ENCODE measurements around the gene FAM200B. TPM values are rescaled to one million over a fixed set of nuclear protein-coding genes. Genes with fewer than 3 reads are reported as not detected.

FAM200B gene
- polyA plus RNA-seq, 1 of the 3 experiments (the other 2 are of a cell fraction): 46.3 TPM

DNA sequence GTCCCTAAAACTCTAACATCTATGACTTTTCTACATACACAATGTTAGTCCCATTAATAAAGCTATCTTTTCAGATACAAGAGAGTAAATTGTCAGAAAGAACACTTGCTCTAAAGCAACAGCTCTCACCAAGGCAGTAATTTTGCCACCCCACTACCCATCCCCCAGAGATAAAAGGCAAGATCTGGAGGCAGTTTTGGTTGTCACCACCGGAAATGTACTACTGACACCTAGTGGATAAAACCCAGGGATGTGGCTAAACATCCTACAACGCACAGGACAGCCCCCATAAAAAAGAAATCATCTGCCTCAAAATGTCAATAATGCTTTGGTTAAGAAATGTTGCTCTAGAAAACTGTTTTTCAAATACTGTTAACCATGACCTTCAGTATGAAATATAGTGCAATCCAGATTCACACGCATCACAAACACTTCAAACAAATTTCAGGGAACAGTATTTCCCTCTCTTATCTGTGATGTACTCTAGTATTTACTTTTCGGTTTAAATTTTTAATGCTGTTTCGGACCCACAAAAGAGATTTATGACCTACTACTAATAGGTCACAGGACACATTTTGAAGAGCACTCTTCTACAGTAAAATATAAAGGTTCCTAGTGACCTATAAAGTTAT, 31.6 kb upstream of the FAM200B start:
- H3K9ac ChIP-seq: no peak overlapping the region
- H3F3A ChIP-seq (replicated peaks; ENCODE audit: insufficient read depth): peaks cover 19% of the 10 kb centered on the region
- peak overlapping the region in 1 of 2 experiments; percentile 24; a peak in 1 of 4 replicates for H3K4me3 ChIP-seq (ENCODE audit: low read depth in 2 of 2, low read length in 1 of 2)
- peak; percentile 48; the same call in 1 of the 2 replicates for TF ChIP-seq SMC3 (IDR thresholded peaks at IDR 0.05; ENCODE audit: low read depth, low read length)
- no peak for TF ChIP-seq JUND (IDR thresholded peaks at IDR 0.05)
- peak; percentile 81 for TF ChIP-seq CHD2 (IDR thresholded peaks at IDR 0.05; ENCODE audit: low read length, partially characterized antibody)
- peak; percentile 81 for TF ChIP-seq RAD21 (IDR thresholded peaks at IDR 0.05; ENCODE audit: low read length)
- TF ChIP-seq, protein P1, sequence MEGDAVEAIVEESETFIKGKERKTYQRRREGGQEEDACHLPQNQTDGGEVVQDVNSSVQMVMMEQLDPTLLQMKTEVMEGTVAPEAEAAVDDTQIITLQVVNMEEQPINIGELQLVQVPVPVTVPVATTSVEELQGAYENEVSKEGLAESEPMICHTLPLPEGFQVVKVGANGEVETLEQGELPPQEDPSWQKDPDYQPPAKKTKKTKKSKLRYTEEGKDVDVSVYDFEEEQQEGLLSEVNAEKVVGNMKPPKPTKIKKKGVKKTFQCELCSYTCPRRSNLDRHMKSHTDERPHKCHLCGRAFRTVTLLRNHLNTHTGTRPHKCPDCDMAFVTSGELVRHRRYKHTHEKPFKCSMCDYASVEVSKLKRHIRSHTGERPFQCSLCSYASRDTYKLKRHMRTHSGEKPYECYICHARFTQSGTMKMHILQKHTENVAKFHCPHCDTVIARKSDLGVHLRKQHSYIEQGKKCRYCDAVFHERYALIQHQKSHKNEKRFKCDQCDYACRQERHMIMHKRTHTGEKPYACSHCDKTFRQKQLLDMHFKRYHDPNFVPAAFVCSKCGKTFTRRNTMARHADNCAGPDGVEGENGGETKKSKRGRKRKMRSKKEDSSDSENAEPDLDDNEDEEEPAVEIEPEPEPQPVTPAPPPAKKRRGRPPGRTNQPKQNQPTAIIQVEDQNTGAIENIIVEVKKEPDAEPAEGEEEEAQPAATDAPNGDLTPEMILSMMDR (IDR thresholded peaks at IDR 0.05): peak; percentile 72
- TF ChIP-seq GABPA (IDR thresholded peaks at IDR 0.05; ENCODE audit: low read depth): peak; percentile 25; the same call in 1 of the 2 replicates
- TF ChIP-seq RFX5 (IDR thresholded peaks at IDR 0.05; ENCODE audit: low read length): peak; percentile 31; the same call in 1 of the 2 replicates
- peak; percentile 38; the same call in 1 of the 2 replicates for TF ChIP-seq MXI1 (IDR thresholded peaks at IDR 0.05; ENCODE audit: low read depth, low read length)
- peak; percentile 68 for TF ChIP-seq GATA2 (CRISPR knock-in tag; IDR thresholded peaks at IDR 0.05)
- no peak for TF ChIP-seq RXRA (IDR thresholded peaks at IDR 0.05; ENCODE audit: borderline replicate concordance, low read depth)
- H2AFZ ChIP-seq (ENCODE audit: low read depth): no peak overlapping the region
- H3K27ac ChIP-seq (ENCODE audit: low read depth in 2 of 2, low read length in 1 of 2): peak overlapping the region in 1 of 2 experiments; percentile 43; a peak in 1 of 4 replicates
- H3K27me3 ChIP-seq (ENCODE audit: insufficient read depth): no peaks in the 10 kb centered on the region
- ChIA-PET CTCF (interaction anchor here (0.6 to 1.1 kb wide), 12 partner anchors 8 to 413 kb away, joined by 3 to 8 read pairs (median 4); no protein-coding TSS in a partner anchor), POLR2A (interaction anchor here (0.6 kb wide), 1 partner anchor 171 kb away, joined by 3 read pairs; no protein-coding TSS in a partner anchor)
- H3K79me2 ChIP-seq (ENCODE audit: insufficient read depth): peaks cover 97% of the 10 kb centered on the region
- peaks cover 11 to 22% of the 10 kb centered on the region in 2 experiments; a peak in 2 of 4 replicates for H3K4me1 ChIP-seq (ENCODE audit: control insufficient read depth in 1 of 2, insufficient read depth in 2 of 2, low read depth in 1 of 2, low read length in 1 of 2)
- H4K20me1 ChIP-seq (ENCODE audit: insufficient read depth): peaks cover 51% of the 10 kb centered on the region
- WGBS (ENCODE audit: low lambda C conversion rate): 26% methylated on average over 5 of the region's 5 CpGs
- H3K9me3 ChIP-seq: no peaks in the 10 kb centered on the region
- DNase-seq: peak; percentile 52
- H3K4me2 ChIP-seq: no peak overlapping the region
- H3K9me2 ChIP-seq: no peaks in the 10 kb centered on the region
- peaks cover 0 to 4% of the 10 kb centered on the region in 2 experiments for H3K36me3 ChIP-seq (replicated peaks in 1 of 2; ENCODE audit: control insufficient read depth in 1 of 2, insufficient read depth in 2 of 2, low read length in 1 of 2)

DNA sequence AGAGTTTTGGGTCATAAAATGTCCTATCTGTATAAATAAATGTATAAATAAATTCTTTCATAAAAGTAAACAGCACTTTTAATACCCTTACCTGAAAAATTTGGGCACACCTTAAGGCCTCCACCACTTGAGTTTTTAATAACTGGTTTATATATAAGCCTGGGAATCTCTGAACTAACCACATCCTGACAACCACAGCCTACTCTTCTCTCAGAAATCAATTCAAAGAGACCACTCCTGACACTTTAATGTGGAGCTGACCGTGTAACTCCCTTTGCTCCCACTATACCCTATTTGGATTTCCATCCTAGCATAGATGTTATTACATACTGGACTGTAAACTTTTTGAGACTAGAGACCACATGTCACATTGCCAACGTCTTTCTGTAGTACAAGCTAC, 30.0 kb upstream of the FAM200B start:
- Histone ChIP-seq H3K9ac (no peak overlapping the region; the same call in 1 of the 2 replicates), H3K4me1 (ENCODE audit: control insufficient read depth in 1 of 2, insufficient read depth in 2 of 2, low read depth in 1 of 2, low read length in 1 of 2) (peaks cover 19 to 22% of the 10 kb centered on the region in 2 experiments; a peak in 3 of 4 replicates), H3K36me3 (replicated peaks in 1 of 2; ENCODE audit: control insufficient read depth in 1 of 2, insufficient read depth in 2 of 2, low read length in 1 of 2) (peaks cover 0 to 4% of the 10 kb centered on the region in 2 experiments), H2AFZ (ENCODE audit: low read depth) (no peak overlapping the region), H3K27me3 (ENCODE audit: insufficient read depth) (no peaks in the 10 kb centered on the region), H3F3A (replicated peaks; ENCODE audit: insufficient read depth) (peaks cover 23% of the 10 kb centered on the region), H3K4me2 (peak overlapping the region; percentile 85), H3K4me3 (ENCODE audit: low read depth in 2 of 2, low read length in 1 of 2) (peak overlapping the region in 1 of 2 experiments; percentile 71; a peak in 1 of 4 replicates), H3K79me2 (ENCODE audit: insufficient read depth) (peaks cover 81% of the 10 kb centered on the region), H3K9me3 (no peaks in the 10 kb centered on the region), H3K9me2 (no peaks in the 10 kb centered on the region), H4K20me1 (ENCODE audit: insufficient read depth) (peaks cover 39% of the 10 kb centered on the region), H3K27ac (ENCODE audit: low read depth in 2 of 2, low read length in 1 of 2) (peak overlapping the region in 1 of 2 experiments; percentile 91; a peak in 1 of 4 replicates)
- CTCF ChIA-PET: interaction anchor here (1.7 to 2.0 kb wide), 3 partner anchors 154 to 175 kb away, joined by 3 to 17 read pairs (median 5); no protein-coding TSS in a partner anchor
- 80% methylated on average over 2 of the region's 2 CpGs for WGBS (ENCODE audit: low lambda C conversion rate)
- POLR2A ChIA-PET: no interaction called here
- DNase-seq: no peak
- TF ChIP-seq NFIC (IDR thresholded peaks at IDR 0.05; ENCODE audit: borderline replicate concordance) (no peak), GABPA (IDR thresholded peaks at IDR 0.05; ENCODE audit: low read depth) (no peak), GATA2 (CRISPR knock-in tag; IDR thresholded peaks at IDR 0.05) (no peak), SIN3A (IDR thresholded peaks at IDR 0.05; ENCODE audit: borderline replicate concordance, low read depth, low read length) (no peak)
- TF ChIP-seq, protein P2, sequence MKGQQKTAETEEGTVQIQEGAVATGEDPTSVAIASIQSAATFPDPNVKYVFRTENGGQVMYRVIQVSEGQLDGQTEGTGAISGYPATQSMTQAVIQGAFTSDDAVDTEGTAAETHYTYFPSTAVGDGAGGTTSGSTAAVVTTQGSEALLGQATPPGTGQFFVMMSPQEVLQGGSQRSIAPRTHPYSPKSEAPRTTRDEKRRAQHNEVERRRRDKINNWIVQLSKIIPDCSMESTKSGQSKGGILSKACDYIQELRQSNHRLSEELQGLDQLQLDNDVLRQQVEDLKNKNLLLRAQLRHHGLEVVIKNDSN (IDR thresholded peaks at IDR 0.05; ENCODE audit: borderline replicate concordance, low read depth): no peak
